ENCODE measurements around the gene PGA4.

PGA4 gene

GRCh38 chr11:61273178-61274078 is 51.3 kb downstream of the PGA4 start:
- Histone ChIP-seq H3K27ac (no peak overlapping the region), H3K4me3 (no peak overlapping the region)

- H3K27ac ChIP-seq, result no peak overlapping the region
These were observed 51.9 kb downstream of the PGA4 start for GRCh38 chr11:61274084-61274483.

GRCh38 chr11:61275191-61275590 is 53.0 kb downstream of the PGA4 start:
- no peak overlapping the region for H3K4me3 ChIP-seq
- H3K27ac ChIP-seq, result no peak overlapping the region

More at GRCh38 chr11:61274084-61274483, 51.9 kb downstream of the PGA4 start:
- H3K4me3 ChIP-seq, result no peak overlapping the region

- Histone ChIP-seq H3K4me3 (no peak overlapping the region), H3K27ac (no peak overlapping the region)
These were observed 55.2 kb downstream of the PGA4 start for GRCh38 chr11:61277186-61278000.

- Histone ChIP-seq H3K4me3 (no peak overlapping the region), H3K27ac (no peak overlapping the region)
These were observed 55.9 kb downstream of the PGA4 start for GRCh38 chr11:61278001-61278470.

- H3K4me3 ChIP-seq, result no peak overlapping the region
- H3K27ac ChIP-seq, result no peak overlapping the region
These were observed 58.0 kb downstream of the PGA4 start for GRCh38 chr11:61279934-61280659.

- no peak overlapping the region for H3K4me3 ChIP-seq
- H3K27ac ChIP-seq, result no peak overlapping the region
These were observed 58.9 kb downstream of the PGA4 start for GRCh38 chr11:61280883-61281580.

All from skin epidermis (tissue), 12 donors.